ENCODE data around the gene INSL3. TPM values are rescaled to one million over a fixed set of nuclear protein-coding genes. Genes with fewer than 3 reads are reported as not detected.

The INSL3 gene
- total and polyA plus RNA-seq, 2 of the 8 experiments (the other 6 are each of a cell fraction or from before 2014, with no cell fraction given) = 0.41 to 1.5 TPM

- FAIRE-seq (no peak), DNase-seq (ENCODE audit: low read depth in 1 of 2, low spot score in 2 of 2) (peak; percentile 68 to 79)
- H3K23ac ChIP-seq (ENCODE audit: insufficient read length) = no peak overlapping the region
- peak overlapping the region; percentile 43; the same call in 1 of the 2 replicates for H2BK12ac ChIP-seq (ENCODE audit: low read depth, low read length)
- ChIA-PET POLR2A (ENCODE audit: partially characterized antibody) (interaction anchor here (0.9 to 1.1 kb wide), 3 partner anchors 25 to 85 kb away, joined by 3 read pairs; no protein-coding TSS in a partner anchor), CTCF (ENCODE audit: partially characterized antibody) (interaction anchor here (0.9 kb wide), 1 partner anchor 15 kb away, joined by 3 read pairs; the partner anchor contains the start of gene B3GNT3)
- H3K79me2 ChIP-seq (ENCODE audit: control insufficient read depth in 1 of 2, insufficient read depth in 2 of 2, low read length in 2 of 2) = no peaks in the 10 kb centered on the region
- H2BK15ac ChIP-seq (ENCODE audit: low read length) = peak overlapping the region; percentile 81; the same call in 1 of the 2 replicates
- H3K4me1 ChIP-seq (replicated peaks in 1 of 4; ENCODE audit: control insufficient read depth in 3 of 4, insufficient read depth in 4 of 4, low read length in 3 of 4) = peaks cover 0 to 12% (median 9%) of the 10 kb centered on the region in 4 experiments; a peak in 6 of 7 replicates
- no peaks in the 10 kb centered on the region for H3K36me3 ChIP-seq (ENCODE audit: control insufficient read depth in 2 of 4, insufficient read depth in 4 of 4, low read length in 3 of 4)
- H3K18ac ChIP-seq (ENCODE audit: extremely low read depth, low read length) = peak overlapping the region; percentile 93
- no peak overlapping the region; the same call in 1 of the 2 replicates for H2BK5ac ChIP-seq (ENCODE audit: low read depth, low read length)
- H3K79me1 ChIP-seq (ENCODE audit: low read depth, low read length) = peaks cover 9% of the 10 kb centered on the region
- no peak overlapping the region for H3K27ac ChIP-seq (ENCODE audit: low read depth, low read length)
- H4K8ac ChIP-seq (ENCODE audit: extremely low read depth, insufficient read depth, low read length) = peak overlapping the region; percentile 52; the same call in 1 of the 2 replicates
- 0 out of 2 replicates have a peak overlapping the region, but pooled peaks have one; percentile 8 for H2AK5ac ChIP-seq (ENCODE audit: low read depth, low read length)
- H3K9ac ChIP-seq (replicated peaks in 1 of 4; ENCODE audit: extremely low read depth in 1 of 4, low read depth in 3 of 4, low read length in 3 of 4) = peak overlapping the region in 3 of 4 experiments; percentile 25 to 28 (median 26); a peak in 3 of 7 replicates
- H3K4me3 ChIP-seq (ENCODE audit: extremely low read depth in 1 of 4, insufficient read depth in 2 of 4, low read depth in 3 of 4, low read length in 4 of 4) = peak overlapping the region; percentile 50 to 72 (median 66)
- 6% methylated on average over 15 of the region's 25 CpGs; no CpG with 5 or more reads in 1 of the 2 experiments for WGBS, 2 experiments (ENCODE audit: extremely low coverage in 1 of 2, insufficient coverage in 1 of 2, insufficient read length in 1 of 2, insufficient replicate concordance in 2 of 2, low coverage in 1 of 2, low lambda C conversion rate in 2 of 2, missing lambda C conversion rate in 1 of 2)
- peak overlapping the region; percentile 30 for H4K91ac ChIP-seq (replicated peaks; ENCODE audit: insufficient read length, low read length)
- peak overlapping the region; percentile 13 for H4K5ac ChIP-seq (ENCODE audit: insufficient read length, low read depth, low read length)
- H3K27me3 ChIP-seq (replicated peaks in 1 of 4; ENCODE audit: control insufficient read depth in 3 of 4, extremely low read depth in 1 of 4, insufficient read depth in 3 of 4, low read length in 3 of 4) = no peaks in the 10 kb centered on the region
- peak overlapping the region; percentile 17 for H3K4ac ChIP-seq (replicated peaks; ENCODE audit: insufficient read length, low read depth, low read length)
- no peak overlapping the region for H3K14ac ChIP-seq (ENCODE audit: insufficient read length)
- no peak overlapping the region for H2BK120ac ChIP-seq (replicated peaks; ENCODE audit: low read depth, low read length)
- peak overlapping the region; percentile 95 to 98 for H3K4me2 ChIP-seq (ENCODE audit: insufficient read depth in 1 of 2, low read depth in 2 of 2, low read length in 2 of 2)
- H4K20me1 ChIP-seq (replicated peaks in 1 of 2; ENCODE audit: control insufficient read depth in 1 of 2, insufficient read depth in 2 of 2, low read length in 2 of 2) = peaks cover 0 to 2% of the 10 kb centered on the region in 2 experiments
- no peaks in the 10 kb centered on the region for H3K9me3 ChIP-seq (ENCODE audit: insufficient read depth in 2 of 2, low read depth in 1 of 2, low read length in 1 of 2)
- H3K23me2 ChIP-seq (ENCODE audit: low read depth, low read length) = peaks cover 9% of the 10 kb centered on the region
- H3K56ac ChIP-seq (replicated peaks; ENCODE audit: insufficient read length, low read depth, low read length) = no peak overlapping the region
- H2BK20ac ChIP-seq (ENCODE audit: low read length) = no peak overlapping the region
- no peak overlapping the region for H2AFZ ChIP-seq (ENCODE audit: low read length)
- TF ChIP-seq KDM5A (IDR thresholded peaks at IDR 0.05; ENCODE audit: low read length) = no peak
- TF ChIP-seq KDM1A (IDR thresholded peaks at IDR 0.05; ENCODE audit: borderline replicate concordance, low read length) = peak; percentile 89
- peak; percentile 67; the same call in 1 of the 2 replicates for TF ChIP-seq MAX (IDR thresholded peaks at IDR 0.05)
- TF ChIP-seq SP2 (IDR thresholded peaks at IDR 0.05; ENCODE audit: low read length) = no peak
- TF ChIP-seq POLR2A (IDR thresholded peaks at IDR 0.05; ENCODE audit: control extremely low read depth in 1 of 2, low read depth in 2 of 2, low read length in 2 of 2) = no peak
- no peak for TF ChIP-seq SIX5 (IDR thresholded peaks at IDR 0.05; ENCODE audit: low read depth, low read length)
- TF ChIP-seq SIRT6 (IDR thresholded peaks at IDR 0.05; ENCODE audit: low read length) = no peak
- TF ChIP-seq SAP30 (IDR thresholded peaks at IDR 0.05; ENCODE audit: insufficient read depth, insufficient replicate concordance, low read length) = no peak
- 0 out of 2 replicates have a peak, but pooled peaks have one; percentile 29 for TF ChIP-seq RBBP5 (IDR thresholded peaks at IDR 0.05; ENCODE audit: borderline replicate concordance, low read depth, low read length)
- no peak for TF ChIP-seq EZH2 (IDR thresholded peaks at IDR 0.05; ENCODE audit: low read depth, low read length, severe bottlenecking)
Observed at GRCh38 chr19:17778968-17779929, 42.1 kb downstream of the INSL3 start.

All from H1 (cell line).